HEK293 (cell line): ENCODE data around the gene HSFX4.

Source experiments
- CTCF ChIP-seq: fragments of 450-650 bp; formaldehyde crosslinking; IDR thresholded peaks from 2 replicates; pipeline ENCODE4 v1.5.1; 2016; ENCODE audit warnings: missing biosample characterization, missing genetic modification characterization
- FEZF1 ChIP-seq: fragments of 450-650 bp; formaldehyde crosslinking; IDR thresholded peaks from 2 replicates; pipeline ENCODE4 v1.5.1; 2016; ENCODE audit warnings: missing biosample characterization, missing genetic modification characterization
- GLI2 ChIP-seq: fragments of 450-650 bp; formaldehyde crosslinking; IDR thresholded peaks from 2 replicates; pipeline ENCODE4; 2017; ENCODE audit warnings: missing biosample characterization, missing genetic modification characterization, low read depth, borderline replicate concordance
- KLF1 ChIP-seq: fragments of 450-650 bp; formaldehyde crosslinking; IDR thresholded peaks from 2 replicates; pipeline ENCODE4 v1.5.1; 2016; ENCODE audit warnings: missing biosample characterization, missing genetic modification characterization
- PRDM6 ChIP-seq: fragments of 450-650 bp; formaldehyde crosslinking; IDR thresholded peaks from 2 replicates; pipeline ENCODE4 v1.5.1; 2017; ENCODE audit warnings: missing biosample characterization, missing genetic modification characterization
- SCRT1 ChIP-seq: fragments of 450-650 bp; formaldehyde crosslinking; IDR thresholded peaks from 2 replicates; pipeline ENCODE4 v1.5.1; 2016; ENCODE audit warnings: missing biosample characterization, missing genetic modification characterization, borderline replicate concordance
- TRIM28 ChIP-seq: IDR thresholded peaks from 2 replicates; pipeline ENCODE4 v1.6.1; 2011; ENCODE audit warnings: low read length, control low read depth, borderline replicate concordance
- YY2 ChIP-seq: fragments of 450-650 bp; formaldehyde crosslinking; IDR thresholded peaks from 2 replicates; pipeline ENCODE4 v1.5.1; 2016; ENCODE audit warnings: missing biosample characterization, missing genetic modification characterization
- ZBTB17 ChIP-seq: fragments of 450-650 bp; formaldehyde crosslinking; IDR thresholded peaks from 2 replicates; pipeline ENCODE4 v1.5.1; 2016; ENCODE audit warnings: missing biosample characterization, missing genetic modification characterization
- ZBTB20 ChIP-seq: fragments of 450-650 bp; formaldehyde crosslinking; IDR thresholded peaks from 2 replicates; pipeline ENCODE4 v1.5.1; 2016; ENCODE audit warnings: missing biosample characterization, missing genetic modification characterization
- ZFP37 ChIP-seq: fragments of 450-650 bp; formaldehyde crosslinking; IDR thresholded peaks from 2 replicates; pipeline ENCODE4 v1.5.1; 2016; ENCODE audit warnings: missing biosample characterization, missing genetic modification characterization
- ZNF175 ChIP-seq: fragments of 450-650 bp; formaldehyde crosslinking; IDR thresholded peaks from 2 replicates; pipeline ENCODE4 v1.5.1; 2016; ENCODE audit warnings: missing biosample characterization, missing genetic modification characterization
- ZNF202 ChIP-seq: fragments of 450-650 bp; formaldehyde crosslinking; IDR thresholded peaks from 2 replicates; pipeline ENCODE4 v1.5.1; 2016; ENCODE audit warnings: missing biosample characterization, missing genetic modification characterization, borderline replicate concordance
- ZNF341 ChIP-seq: fragments of 450-650 bp; formaldehyde crosslinking; IDR thresholded peaks from 2 replicates; pipeline ENCODE4; 2016; ENCODE audit warnings: low read depth, missing biosample characterization, missing genetic modification characterization
- ZNF37A ChIP-seq: fragments of 450-650 bp; IDR thresholded peaks from 2 replicates; pipeline ENCODE4 v1.5.1; 2018; ENCODE audit warnings: missing biosample characterization, missing genetic modification characterization
- ZNF404 ChIP-seq: fragments of 450-650 bp; formaldehyde crosslinking; IDR thresholded peaks from 2 replicates; pipeline ENCODE4 v1.5.1; 2017; ENCODE audit warnings: missing biosample characterization, missing genetic modification characterization
- ZNF530 ChIP-seq: fragments of 450-650 bp; formaldehyde crosslinking; IDR thresholded peaks from 2 replicates; pipeline ENCODE4 v1.5.1; 2016; ENCODE audit warnings: low read depth, missing biosample characterization, missing genetic modification characterization
- ZNF585B ChIP-seq: fragments of 450-650 bp; formaldehyde crosslinking; IDR thresholded peaks from 2 replicates; pipeline ENCODE4 v1.5.1; 2016; ENCODE audit warnings: missing biosample characterization, missing genetic modification characterization
- ZNF600 ChIP-seq: fragments of 450-650 bp; formaldehyde crosslinking; IDR thresholded peaks from 2 replicates; pipeline ENCODE4 v1.5.1; 2016; ENCODE audit warnings: missing biosample characterization, missing genetic modification characterization
- ZSCAN16 ChIP-seq: fragments of 450-650 bp; formaldehyde crosslinking; IDR thresholded peaks from 2 replicates; pipeline ENCODE4 v1.5.1; 2016; ENCODE audit warnings: missing biosample characterization, missing genetic modification characterization
- TF ChIP-seq, protein P1 (sequence below): fragments of 450-650 bp; formaldehyde crosslinking; optimal IDR thresholded peaks from 2 replicates; pipeline ENCODE3; 2016; ENCODE audit warnings: missing biosample characterization, mild to moderate bottlenecking, missing genetic modification characterization
- TF ChIP-seq, protein P2 (sequence below): sonication (generic); formaldehyde crosslinking; IDR thresholded peaks from 2 replicates; pipeline ENCODE4 v1.8.1; 2022; ENCODE audit warnings: mild to moderate bottlenecking, moderate library complexity, missing genetic modification reagents
- TF ChIP-seq, protein P3 (sequence below): fragments of 450-650 bp; formaldehyde crosslinking; IDR thresholded peaks from 2 replicates; pipeline ENCODE4 v1.5.1; 2016; ENCODE audit warnings: missing biosample characterization, missing genetic modification characterization
- TF ChIP-seq, protein P4 (sequence below): fragments of 450-650 bp; formaldehyde crosslinking; IDR thresholded peaks from 2 replicates; pipeline ENCODE4 v1.5.1; 2016; ENCODE audit warnings: missing biosample characterization, missing genetic modification characterization
- TF ChIP-seq, protein P5 (sequence below): fragments of 450-650 bp; formaldehyde crosslinking; IDR thresholded peaks from 2 replicates; pipeline ENCODE4 v1.5.1; 2016; ENCODE audit warnings: missing biosample characterization, missing genetic modification characterization

HSFX4 gene

GRCh38 chrX:149938427-149938880 lies 9.1 kb downstream of the HSFX4 start, which contains the start of gene EOLA2 (continued):
- TF ChIP-seq, protein P1, sequence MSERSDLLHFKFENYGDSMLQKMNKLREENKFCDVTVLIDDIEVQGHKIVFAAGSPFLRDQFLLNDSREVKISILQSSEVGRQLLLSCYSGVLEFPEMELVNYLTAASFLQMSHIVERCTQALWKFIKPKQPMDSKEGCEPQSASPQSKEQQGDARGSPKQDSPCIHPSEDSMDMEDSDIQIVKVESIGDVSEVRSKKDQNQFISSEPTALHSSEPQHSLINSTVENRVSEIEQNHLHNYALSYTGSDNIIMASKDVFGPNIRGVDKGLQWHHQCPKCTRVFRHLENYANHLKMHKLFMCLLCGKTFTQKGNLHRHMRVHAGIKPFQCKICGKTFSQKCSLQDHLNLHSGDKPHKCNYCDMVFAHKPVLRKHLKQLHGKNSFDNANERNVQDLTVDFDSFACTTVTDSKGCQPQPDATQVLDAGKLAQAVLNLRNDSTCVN: peak; percentile 58
- TF ChIP-seq, protein P2, sequence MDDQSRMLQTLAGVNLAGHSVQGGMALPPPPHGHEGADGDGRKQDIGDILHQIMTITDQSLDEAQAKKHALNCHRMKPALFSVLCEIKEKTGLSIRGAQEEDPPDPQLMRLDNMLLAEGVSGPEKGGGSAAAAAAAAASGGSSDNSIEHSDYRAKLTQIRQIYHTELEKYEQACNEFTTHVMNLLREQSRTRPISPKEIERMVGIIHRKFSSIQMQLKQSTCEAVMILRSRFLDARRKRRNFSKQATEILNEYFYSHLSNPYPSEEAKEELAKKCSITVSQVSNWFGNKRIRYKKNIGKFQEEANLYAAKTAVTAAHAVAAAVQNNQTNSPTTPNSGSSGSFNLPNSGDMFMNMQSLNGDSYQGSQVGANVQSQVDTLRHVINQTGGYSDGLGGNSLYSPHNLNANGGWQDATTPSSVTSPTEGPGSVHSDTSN (CRISPR knock-in tag): peak; percentile 47; the same call in 1 of the 2 replicates
- no peak for TF ChIP-seq TRIM28
- TF ChIP-seq ZNF530 (tag by site-specific recombination): no peak
- no peak for TF ChIP-seq SCRT1
- TF ChIP-seq KLF1: no peak
- TF ChIP-seq PRDM6 (tag by site-specific recombination): no peak
- TF ChIP-seq ZNF600 (tag by site-specific recombination): no peak
- no peak for TF ChIP-seq ZBTB20
- TF ChIP-seq ZBTB17 (tag by site-specific recombination): peak; percentile 78
- TF ChIP-seq, protein P3, sequence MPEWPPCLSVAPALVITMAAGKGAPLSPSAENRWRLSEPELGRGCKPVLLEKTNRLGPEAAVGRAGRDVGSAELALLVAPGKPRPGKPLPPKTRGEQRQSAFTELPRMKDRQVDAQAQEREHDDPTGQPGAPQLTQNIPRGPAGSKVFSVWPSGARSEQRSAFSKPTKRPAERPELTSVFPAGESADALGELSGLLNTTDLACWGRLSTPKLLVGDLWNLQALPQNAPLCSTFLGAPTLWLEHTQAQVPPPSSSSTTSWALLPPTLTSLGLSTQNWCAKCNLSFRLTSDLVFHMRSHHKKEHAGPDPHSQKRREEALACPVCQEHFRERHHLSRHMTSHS (tag by site-specific recombination): no peak
- TF ChIP-seq YY2 (tag by site-specific recombination): no peak
- TF ChIP-seq ZFP37 (tag by site-specific recombination): no peak
- TF ChIP-seq ZNF202 (tag by site-specific recombination): no peak
- no peak for TF ChIP-seq GLI2 (tag by site-specific recombination)
- no peak for TF ChIP-seq ZNF175 (tag by site-specific recombination)
- no peak for TF ChIP-seq ZNF585B (tag by site-specific recombination)
- TF ChIP-seq ZNF341 (tag by site-specific recombination): peak; percentile 90
- no peak for TF ChIP-seq ZNF404 (tag by site-specific recombination)
- TF ChIP-seq, protein P4, sequence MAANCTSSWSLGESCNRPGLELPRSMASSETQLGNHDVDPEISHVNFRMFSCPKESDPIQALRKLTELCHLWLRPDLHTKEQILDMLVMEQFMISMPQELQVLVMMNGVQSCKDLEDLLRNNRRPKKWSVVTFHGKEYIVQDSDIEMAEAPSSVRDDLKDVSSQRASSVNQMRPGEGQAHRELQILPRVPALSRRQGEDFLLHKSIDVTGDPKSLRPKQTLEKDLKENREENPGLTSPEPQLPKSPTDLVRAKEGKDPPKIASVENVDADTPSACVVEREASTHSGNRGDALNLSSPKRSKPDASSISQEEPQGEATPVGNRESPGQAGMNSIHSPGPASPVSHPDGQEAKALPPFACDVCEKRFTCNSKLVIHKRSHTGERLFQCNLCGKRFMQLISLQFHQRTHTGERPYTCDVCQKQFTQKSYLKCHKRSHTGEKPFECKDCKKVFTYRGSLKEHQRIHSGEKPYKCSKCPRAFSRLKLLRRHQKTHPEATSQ (tag by site-specific recombination): no peak
- TF ChIP-seq, protein P5, sequence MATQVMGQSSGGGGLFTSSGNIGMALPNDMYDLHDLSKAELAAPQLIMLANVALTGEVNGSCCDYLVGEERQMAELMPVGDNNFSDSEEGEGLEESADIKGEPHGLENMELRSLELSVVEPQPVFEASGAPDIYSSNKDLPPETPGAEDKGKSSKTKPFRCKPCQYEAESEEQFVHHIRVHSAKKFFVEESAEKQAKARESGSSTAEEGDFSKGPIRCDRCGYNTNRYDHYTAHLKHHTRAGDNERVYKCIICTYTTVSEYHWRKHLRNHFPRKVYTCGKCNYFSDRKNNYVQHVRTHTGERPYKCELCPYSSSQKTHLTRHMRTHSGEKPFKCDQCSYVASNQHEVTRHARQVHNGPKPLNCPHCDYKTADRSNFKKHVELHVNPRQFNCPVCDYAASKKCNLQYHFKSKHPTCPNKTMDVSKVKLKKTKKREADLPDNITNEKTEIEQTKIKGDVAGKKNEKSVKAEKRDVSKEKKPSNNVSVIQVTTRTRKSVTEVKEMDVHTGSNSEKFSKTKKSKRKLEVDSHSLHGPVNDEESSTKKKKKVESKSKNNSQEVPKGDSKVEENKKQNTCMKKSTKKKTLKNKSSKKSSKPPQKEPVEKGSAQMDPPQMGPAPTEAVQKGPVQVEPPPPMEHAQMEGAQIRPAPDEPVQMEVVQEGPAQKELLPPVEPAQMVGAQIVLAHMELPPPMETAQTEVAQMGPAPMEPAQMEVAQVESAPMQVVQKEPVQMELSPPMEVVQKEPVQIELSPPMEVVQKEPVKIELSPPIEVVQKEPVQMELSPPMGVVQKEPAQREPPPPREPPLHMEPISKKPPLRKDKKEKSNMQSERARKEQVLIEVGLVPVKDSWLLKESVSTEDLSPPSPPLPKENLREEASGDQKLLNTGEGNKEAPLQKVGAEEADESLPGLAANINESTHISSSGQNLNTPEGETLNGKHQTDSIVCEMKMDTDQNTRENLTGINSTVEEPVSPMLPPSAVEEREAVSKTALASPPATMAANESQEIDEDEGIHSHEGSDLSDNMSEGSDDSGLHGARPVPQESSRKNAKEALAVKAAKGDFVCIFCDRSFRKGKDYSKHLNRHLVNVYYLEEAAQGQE: no peak
- no peak for TF ChIP-seq ZNF37A (tag by site-specific recombination)
- TF ChIP-seq CTCF: peak; percentile 97
- no peak for TF ChIP-seq ZSCAN16 (tag by site-specific recombination)
- TF ChIP-seq FEZF1 (tag by site-specific recombination): peak; percentile 71
